H1 (cell line): ENCODE data around the gene MRPL52. TPM values are rescaled to one million over a fixed set of nuclear protein-coding genes. Genes with fewer than 3 reads are reported as not detected.

Source experiments
- CHD7 ChIP-seq: fragments of 300-600 bp; sonication (generic); IDR thresholded peaks from 2 replicates; pipeline ENCODE4 v1.7.1; 2012; ENCODE audit warnings: low read length, moderate library complexity, mild to moderate bottlenecking, inconsistent platforms; ENCODE audit not compliant: insufficient replicate concordance
- CTCF ChIP-seq, 3 experiments: IDR thresholded peaks; 1 replicate in 2 of 3; 2 replicates in 1 of 3; pipeline versions ENCODE4 v1.5.1 to v1.6.1; 2011; ENCODE audit warnings: low read length in 3 of 3, mild to moderate bottlenecking in 3 of 3, inconsistent platforms in 2 of 3, low read depth in 1 of 3, moderate library complexity in 1 of 3; ENCODE audit not compliant: insufficient read depth in 1 of 3; ENCODE audit errors: control extremely low read depth in 1 of 3
- polyA plus RNA-seq, 7 experiments: library from polyadenylated mRNA; depleted of rRNA in 3 of 7; stranded (reverse) in 5 of 7; unstranded in 2 of 7; fragments of >200 nt in 5 of 7; fragments of 200-250 nt in 2 of 7; gene quantifications; 1 replicate in 5 of 7; 2 replicates in 1 of 7; 4 replicates in 1 of 7; pipeline versions ENCODE4 v1.2.1 to v1.2.3, GENCODE V29; 2011 to 2013; ENCODE audit warnings: missing spikeins in 2 of 7, mixed read lengths in 2 of 7
- total RNA-seq: library from RNA; stranded (reverse); fragmentation: NEBNext Ultra II Directional; extraction: Animal tissue kit (Norgen Biotek cat#: 25700); gene quantifications from 2 replicates; pipeline ENCODE4 v1.2.1, GENCODE V29; 2021

The MRPL52 gene
- total and polyA plus RNA-seq, 2 of the 8 experiments (the other 6 are each of a cell fraction or from before 2014, with no cell fraction given), result 70.5 to 176 TPM

GRCh38 chr14:22812744-22813143 is 16.9 kb upstream of the MRPL52 start (continued):
- TF ChIP-seq CHD7 (no peak), CTCF (IDR thresholded peaks at IDR 0.05; ENCODE audit: control extremely low read depth in 1 of 3, insufficient read depth in 1 of 3, low read depth in 1 of 3, low read length in 3 of 3) (peak; percentile 47 to 64 (median 55))
